Caco-2 (cell line): Measurements from ENCODE around the gene TTC38. TPM values are rescaled to one million over a fixed set of nuclear protein-coding genes. Genes with fewer than 3 reads are reported as not detected.

ENCODE experiments used
- BruUV-seq: library from RNA; stranded (reverse); fragments of 400-500 nt; replicated peaks from 2 replicates; lab custom pipeline; 2021; lab: Mats Ljungman, UMichigan
- CTCF ChIA-PET: fragments of 300-600 bp; sonication (Branson Sonifier 250); formaldehyde crosslinking; loops from one replicate; lab custom pipeline; 2022; ENCODE audit warnings: antibody characterized with exemption; lab: Charles Lee
- POLR2A ChIA-PET: fragments of 300-600 bp; sonication (Branson Sonifier 250); formaldehyde crosslinking; loops from one replicate; lab custom pipeline; 2022; ENCODE audit warnings: antibody characterized with exemption; lab: Charles Lee
- DNase-seq, 2 experiments: peaks; one replicate each; pipeline versions ENCODE4 v3.0.0 to v3.0.0-alpha.2; 2020 to 2022
- H3K27me3 ChIP-seq: replicated peaks from 2 replicates; pipeline ENCODE4 v1.6.0; 2011; ENCODE audit warnings: low read length; ENCODE audit not compliant: control insufficient read depth, insufficient read depth
- H3K36me3 ChIP-seq: 2 replicates; pipeline ENCODE4 v1.5.1; 2011; ENCODE audit warnings: low read length; ENCODE audit not compliant: control insufficient read depth, insufficient read depth
- H3K4me1 ChIP-seq: fragments of 250-450 bp; sonication (Bioruptor Pico); 2 replicates; pipeline ENCODE4 v1.5.1; 2020; ENCODE audit warnings: mild to moderate bottlenecking
- H3K4me3 ChIP-seq: 2 replicates; pipeline ENCODE4 v1.5.1; 2011; ENCODE audit warnings: low read depth, mild to moderate bottlenecking, control low read depth, low read length
- H3K9me3 ChIP-seq: fragments of 250-450 bp; sonication (Bioruptor Pico); 2 replicates; pipeline ENCODE4 v1.5.1; 2020; ENCODE audit warnings: mild to moderate bottlenecking, moderate library complexity
- H3K27ac Mint-ChIP-seq: one replicate; pipeline ENCODE4 v1.8.0; 2022; ENCODE audit warnings: mixed read lengths; ENCODE audit not compliant: unreplicated experiment
- H3K27me3 Mint-ChIP-seq: one replicate; pipeline ENCODE4 v1.8.0; 2022; ENCODE audit warnings: mixed read lengths; ENCODE audit not compliant: insufficient read depth, unreplicated experiment
- H3K36me3 Mint-ChIP-seq: one replicate; pipeline ENCODE4 v1.8.0; 2022; ENCODE audit warnings: mild to moderate bottlenecking, mixed read lengths; ENCODE audit not compliant: insufficient read depth, unreplicated experiment
- H3K4me1 Mint-ChIP-seq: one replicate; pipeline ENCODE4 v1.8.0; 2022; ENCODE audit warnings: low read depth, mixed read lengths; ENCODE audit not compliant: unreplicated experiment
- H3K4me3 Mint-ChIP-seq: one replicate; pipeline ENCODE4 v1.8.0; 2022; ENCODE audit warnings: mild to moderate bottlenecking, moderate library complexity, mixed read lengths; ENCODE audit not compliant: unreplicated experiment
- H3K9me3 Mint-ChIP-seq: one replicate; pipeline ENCODE4 v1.8.0; 2022; ENCODE audit warnings: mixed read lengths; ENCODE audit not compliant: unreplicated experiment
- CTCF ChIP-seq, 2 experiments: fragments of 200-600 bp in 1 of 2; IDR thresholded peaks; 1 replicate in 1 of 2; 2 replicates in 1 of 2; pipeline versions ENCODE4 v1.5.1 to v1.8.0; 2011 to 2022; ENCODE audit warnings: antibody characterized with exemption in 1 of 2, control low read depth in 1 of 2, inconsistent platforms in 1 of 2, low read depth in 1 of 2, low read length in 1 of 2, mild to moderate bottlenecking in 1 of 2, moderate library complexity in 1 of 2; ENCODE audit not compliant: insufficient read depth in 1 of 2, severe bottlenecking in 1 of 2, unreplicated experiment in 1 of 2
- intact Hi-C: fragments of 100-400 bp; cut with micrococcal nuclease; formaldehyde crosslinking; loops from one replicate; pipeline ENCODE4 v1.10.0; 2022; ENCODE audit not compliant: unreplicated experiment
- total RNA-seq: library from RNA; stranded (reverse); gene quantifications from 2 replicates; pipeline ENCODE4 v1.2.3, GENCODE V29; 2022

Gene TTC38
- total RNA-seq, 1 experiment from 2014 or later, result 44.5 TPM

- Histone ChIP-seq H3K9me3 (no peaks in the 10 kb centered on the region), H3K36me3 (no peaks in the 10 kb centered on the region; the same call in none of the 2 replicates), H3K4me3 (no peak overlapping the region), H3K4me1 (peaks cover 8% of the 10 kb centered on the region; the same call in 1 of the 2 replicates), H3K27me3 (no peaks in the 10 kb centered on the region)
- POLR2A ChIA-PET, result no interaction called here
- Mint-ChIP-seq H3K36me3 (peaks cover 55% of the 10 kb centered on the region), H3K4me3 (peak overlapping the region; percentile 84), H3K4me1 (peaks cover 24% of the 10 kb centered on the region), H3K27me3 (no peaks in the 10 kb centered on the region), H3K27ac (no peak overlapping the region), H3K9me3 (no peaks in the 10 kb centered on the region)
- CTCF ChIA-PET, result interaction anchor here (2.4 kb wide), 1 partner anchor 173 kb away, joined by 10 read pairs; no protein-coding TSS in a partner anchor
- intact Hi-C loops, result no loop called here
- no peak for DNase-seq
- no peak for TF ChIP-seq CTCF (IDR thresholded peaks at IDR 0.05; ENCODE audit: insufficient read depth in 1 of 2, low read depth in 1 of 2, low read length in 1 of 2, severe bottlenecking in 1 of 2, unreplicated experiment in 1 of 2)
- BruUV-seq, result no TSS peak
Measured at GRCh38 chr22:46294784-46295183, 27.0 kb downstream of the TTC38 start.

GRCh38 chr22:46295277-46295971 lies 27.6 kb downstream of the TTC38 start:
- H3K9me3 ChIP-seq, result no peaks in the 10 kb centered on the region
- Mint-ChIP-seq H3K36me3 (peaks cover 60% of the 10 kb centered on the region), H3K9me3 (no peaks in the 10 kb centered on the region), H3K27me3 (no peaks in the 10 kb centered on the region), H3K4me3 (peak overlapping the region; percentile 84), H3K27ac (peak overlapping the region; percentile 87), H3K4me1 (peaks cover 26% of the 10 kb centered on the region)
- H3K36me3 ChIP-seq, result no peaks in the 10 kb centered on the region; the same call in 1 of the 2 replicates
- POLR2A ChIA-PET, result interaction anchor here (0.6 to 1.2 kb wide), 2 partner anchors 28 to 171 kb away, joined by 3 to 5 read pairs; partner anchors contain the start of gene TTC38
- peaks cover 8% of the 10 kb centered on the region; the same call in 1 of the 2 replicates for H3K4me1 ChIP-seq
- CTCF ChIA-PET, result interaction anchor here (0.6 to 2.4 kb wide), 3 partner anchors 49 to 189 kb away, joined by 3 to 10 read pairs (median 3); no protein-coding TSS in a partner anchor
- H3K27me3 ChIP-seq, result no peaks in the 10 kb centered on the region
- no peak for TF ChIP-seq CTCF (IDR thresholded peaks at IDR 0.05; ENCODE audit: insufficient read depth in 1 of 2, low read depth in 1 of 2, low read length in 1 of 2, severe bottlenecking in 1 of 2, unreplicated experiment in 1 of 2)
- DNase-seq, result no peak
- H3K4me3 ChIP-seq, result peak overlapping the region; percentile 51
- intact Hi-C loops, result no loop called here
- BruUV-seq, result no TSS peak

- Histone ChIP-seq H3K9me3 (no peaks in the 10 kb centered on the region), H3K27me3 (no peaks in the 10 kb centered on the region), H3K4me3 (peak within 1 kb of the TSS; percentile 69), H3K4me1 (peaks cover 8% of the 10 kb centered on the region; the same call in 1 of the 2 replicates), H3K36me3 (no peaks in the 10 kb centered on the region; the same call in 1 of the 2 replicates)
- ChIA-PET POLR2A (interaction anchor here (0.6 to 1.2 kb wide), 3 partner anchors 29 to 172 kb away, joined by 3 to 5 read pairs (median 3); partner anchors contain the start of genes CDPF1 and TTC38), CTCF (interaction anchor here (0.5 to 2.4 kb wide), 5 partner anchors 29 to 374 kb away, joined by 3 to 10 read pairs (median 4); partner anchors contain the start of genes CDPF1 and TTC38)
- H3K4me3 Mint-ChIP-seq, result peak within 1 kb of the TSS; percentile 84
- peak within 1 kb of the TSS; percentile 87 for H3K27ac Mint-ChIP-seq
- peaks cover 30% of the 10 kb centered on the region for H3K4me1 Mint-ChIP-seq
- TF ChIP-seq CTCF (IDR thresholded peaks at IDR 0.05; ENCODE audit: insufficient read depth in 1 of 2, low read depth in 1 of 2, low read length in 1 of 2, severe bottlenecking in 1 of 2, unreplicated experiment in 1 of 2), result peak in 1 of 2 experiments; percentile 25
- intact Hi-C loops, result loop anchor here (1.0 kb wide), 3 partner anchors 29 to 174 kb away; partner anchors contain the start of gene CDPF1
- no TSS peak for BruUV-seq
- peaks cover 58% of the 10 kb centered on the region for H3K36me3 Mint-ChIP-seq
- peak; percentile 95 to 97 for DNase-seq
- H3K27me3 Mint-ChIP-seq, result no peaks in the 10 kb centered on the region
- H3K9me3 Mint-ChIP-seq, result no peaks in the 10 kb centered on the region
Measured at GRCh38 chr22:46296257-46297150, 28.7 kb downstream of the TTC38 start, which contains the start of gene GTSE1. TSS of gene GTSE1 (plus strand) at chr22:46296870. CDS start at chr22:46297401, 531 bp downstream.
